ENCODE data around the gene PGM5.

PGM5 gene

GRCh38 chr9:68532131-68532530 is 175.7 kb downstream of the PGM5 start:
- DNase-seq (ENCODE audit: extremely low read depth in 1 of 2, low read depth in 1 of 2) = no peak

GRCh38 chr9:68533678-68534077 is 177.3 kb downstream of the PGM5 start:
- no peak for DNase-seq (ENCODE audit: extremely low read depth in 1 of 2, low read depth in 1 of 2)

DNA sequence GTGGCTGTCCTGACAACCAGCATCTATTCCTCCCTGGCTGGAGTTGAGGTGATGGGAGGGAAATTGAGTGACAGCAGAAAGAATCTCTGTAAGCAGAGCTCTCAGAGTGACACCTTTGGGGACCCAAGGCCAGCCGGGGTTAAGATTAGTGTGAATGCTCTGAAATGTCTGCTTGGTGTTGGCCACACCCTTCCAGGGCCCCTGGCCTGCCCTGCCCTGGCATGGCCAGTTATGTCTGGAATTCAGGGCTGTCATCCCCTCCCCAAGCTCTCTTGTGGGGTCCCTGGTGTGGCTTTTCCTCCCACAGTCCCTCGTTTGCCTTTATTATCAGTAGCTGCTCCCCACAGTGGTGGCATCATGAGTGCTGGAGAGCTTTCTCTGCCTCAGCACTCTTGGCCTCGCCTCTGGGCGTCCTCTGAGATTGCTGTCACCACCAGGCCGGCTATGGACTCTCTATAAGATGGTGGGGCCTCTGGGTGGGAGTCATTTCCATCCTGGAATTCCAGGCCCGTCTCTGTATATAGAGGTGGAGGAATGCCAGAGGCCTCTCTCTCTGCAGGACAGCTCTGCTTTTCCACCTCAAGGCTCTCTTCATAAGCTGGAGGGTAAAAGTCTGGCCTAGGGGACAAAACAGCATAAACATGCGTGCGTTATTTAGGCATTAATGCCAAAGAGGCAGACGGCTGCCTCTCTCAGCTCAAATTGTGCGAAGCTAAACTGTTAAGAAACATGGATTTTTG is 180.6 kb downstream of the PGM5 start:
- DNase-seq (ENCODE audit: extremely low read depth in 1 of 2, low read depth in 1 of 2) = no peak

GRCh38 chr9:68537616-68537880 is 181.1 kb downstream of the PGM5 start:
- no peak for DNase-seq (ENCODE audit: extremely low read depth in 1 of 2, low read depth in 1 of 2)

DNA sequence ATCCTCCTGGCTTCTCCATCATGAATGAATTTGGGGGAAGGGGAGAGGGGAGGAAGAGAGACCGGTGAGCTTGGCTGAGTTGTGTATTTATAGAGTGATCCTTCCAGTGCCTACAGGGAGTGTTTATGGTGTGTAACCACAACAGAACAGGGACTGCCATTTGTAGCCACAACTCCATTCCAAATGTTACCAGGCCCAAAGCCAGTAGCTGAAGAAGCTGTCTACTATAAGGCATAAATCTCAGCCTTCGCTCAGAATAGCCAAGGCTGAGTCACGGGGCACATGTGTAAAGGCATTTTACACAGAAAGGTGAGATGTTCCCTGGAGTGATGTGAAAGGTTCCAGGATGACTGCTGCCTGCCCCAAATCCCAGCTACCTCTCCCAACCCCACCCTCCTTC is 181.8 kb downstream of the PGM5 start:
- DNase-seq (ENCODE audit: extremely low read depth in 1 of 2, low read depth in 1 of 2) = no peak

- DNase-seq (ENCODE audit: extremely low read depth in 1 of 2, low read depth in 1 of 2) = no peak
Measured at GRCh38 chr9:68540712-68541535, 184.5 kb downstream of the PGM5 start, which contains the start of gene TMEM252. Gene TMEM252 (minus strand): TSS chr9:68540883. CDS start chr9:68540814, 69 bp downstream.

DNA sequence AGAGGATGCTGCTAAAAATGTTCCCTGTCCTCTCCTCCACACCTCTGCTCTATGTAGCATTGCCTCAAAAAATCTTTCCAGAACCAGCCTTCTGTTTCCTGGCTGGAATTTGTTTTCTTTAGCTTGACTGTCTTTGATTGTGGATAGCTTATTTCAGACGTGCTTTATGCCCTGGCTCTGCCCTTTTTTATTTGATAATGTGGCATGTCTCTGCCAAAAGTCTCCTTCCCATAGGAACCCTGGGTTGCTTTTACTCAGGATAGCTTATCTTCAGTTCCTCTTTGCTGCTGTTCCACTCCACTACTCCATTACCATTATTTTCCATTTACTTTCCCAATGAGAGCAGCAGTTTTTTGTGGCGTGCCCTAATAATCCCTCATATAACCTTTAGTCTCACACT is 185.2 kb downstream of the PGM5 start:
- no peak for DNase-seq (ENCODE audit: extremely low read depth in 1 of 2, low read depth in 1 of 2)

DNA sequence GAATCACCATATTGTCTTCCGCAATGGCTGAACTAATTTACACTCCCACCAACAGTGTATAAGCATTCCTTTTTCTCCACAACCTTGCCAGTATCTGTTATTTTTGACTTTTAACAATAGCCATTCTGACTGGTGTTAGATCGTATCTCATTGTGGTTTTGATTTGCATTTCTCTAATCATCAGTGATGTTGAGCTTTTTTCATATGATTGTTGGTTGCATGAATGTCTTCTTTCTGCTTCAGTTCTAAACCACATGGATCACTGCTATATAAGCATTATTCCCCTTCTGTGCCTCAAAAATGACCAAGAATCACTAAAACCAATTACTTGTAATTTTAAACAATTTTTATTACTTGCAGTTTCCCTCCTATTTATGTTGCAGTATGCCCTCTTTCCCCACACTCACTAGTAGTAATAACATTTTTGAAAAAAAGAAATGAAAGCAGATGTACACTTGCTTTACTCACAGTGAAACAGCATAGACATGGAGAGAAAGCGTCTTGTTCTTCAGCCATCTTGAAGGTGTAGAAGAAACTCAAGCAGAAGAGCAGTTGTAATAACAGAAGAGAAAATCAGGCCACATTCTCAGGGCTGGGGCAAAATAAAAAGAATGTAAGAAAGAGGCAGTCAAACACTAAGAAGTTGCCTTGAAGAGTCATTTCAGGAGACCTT is 188.8 kb downstream of the PGM5 start:
- DNase-seq (ENCODE audit: extremely low read depth in 1 of 2, low read depth in 1 of 2) = no peak

GRCh38 chr9:68546596-68547390 is 190.4 kb downstream of the PGM5 start:
- DNase-seq (ENCODE audit: extremely low read depth in 1 of 2, low read depth in 1 of 2) = no peak

DNA sequence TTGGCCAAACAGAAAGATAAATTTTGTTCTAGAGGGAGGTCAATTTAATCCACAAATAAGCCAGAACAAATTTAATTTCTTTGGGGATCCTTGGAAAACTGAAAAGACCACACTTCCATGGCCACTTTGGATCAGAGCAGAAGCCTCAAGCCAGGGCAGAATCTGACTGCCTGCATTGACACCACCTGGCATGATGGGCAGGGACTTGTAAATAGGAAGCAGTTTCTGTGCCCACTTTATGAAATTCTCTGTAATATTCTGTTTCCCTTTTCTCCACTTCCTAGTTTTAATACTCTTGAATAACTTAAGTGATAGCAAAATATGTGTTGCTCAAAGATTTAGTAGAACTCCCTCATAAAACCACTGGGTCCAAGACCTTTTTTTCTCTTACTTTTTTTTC is 191.0 kb downstream of the PGM5 start:
- no peak for DNase-seq (ENCODE audit: extremely low read depth in 1 of 2, low read depth in 1 of 2)

GRCh38 chr9:68548241-68548640 is 191.8 kb downstream of the PGM5 start:
- no peak for DNase-seq (ENCODE audit: extremely low read depth in 1 of 2, low read depth in 1 of 2)

GRCh38 chr9:68551191-68551590 is 194.8 kb downstream of the PGM5 start:
- DNase-seq (ENCODE audit: extremely low read depth in 1 of 2, low read depth in 1 of 2) = no peak

DNA sequence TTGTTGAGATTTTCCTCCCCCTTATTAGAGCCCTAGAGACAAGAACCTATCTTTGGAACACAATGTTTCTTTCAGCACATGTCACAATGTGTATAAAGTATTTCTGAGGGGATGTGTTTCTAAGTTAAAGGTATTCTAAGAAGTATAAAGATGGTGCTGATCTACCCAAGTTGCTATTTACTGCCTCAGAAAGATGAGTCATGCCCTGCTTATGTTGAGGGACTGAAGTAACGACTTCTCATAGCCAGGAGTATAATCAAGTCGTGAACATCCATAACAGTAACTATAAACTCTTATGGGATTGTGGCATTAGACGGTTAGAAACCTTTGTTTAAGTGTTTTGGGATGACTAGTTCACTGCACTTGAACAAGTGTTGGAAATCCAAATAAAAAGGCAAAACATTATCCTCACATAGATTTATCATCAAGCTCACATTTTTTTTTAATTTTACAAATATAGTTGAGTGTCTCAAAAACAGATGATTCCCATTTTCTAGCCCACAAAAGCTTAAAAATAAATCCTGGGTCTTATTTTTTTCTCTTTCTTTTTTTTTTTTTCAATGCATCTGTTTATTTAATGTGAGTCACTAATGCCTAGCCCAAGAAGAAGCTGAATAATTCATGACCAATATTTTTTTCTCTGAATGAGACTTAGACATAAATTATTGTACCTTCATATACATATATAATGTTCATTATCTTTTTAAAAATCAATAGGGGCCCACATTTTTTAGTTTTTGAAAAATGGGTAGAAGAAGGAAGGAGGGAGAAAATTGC is 196.5 kb downstream of the PGM5 start:
- no peak for DNase-seq (ENCODE audit: extremely low read depth in 1 of 2, low read depth in 1 of 2)

GRCh38 chr9:68555437-68556150 is 199.2 kb downstream of the PGM5 start:
- DNase-seq (ENCODE audit: extremely low read depth in 1 of 2, low read depth in 1 of 2) = no peak

DNA sequence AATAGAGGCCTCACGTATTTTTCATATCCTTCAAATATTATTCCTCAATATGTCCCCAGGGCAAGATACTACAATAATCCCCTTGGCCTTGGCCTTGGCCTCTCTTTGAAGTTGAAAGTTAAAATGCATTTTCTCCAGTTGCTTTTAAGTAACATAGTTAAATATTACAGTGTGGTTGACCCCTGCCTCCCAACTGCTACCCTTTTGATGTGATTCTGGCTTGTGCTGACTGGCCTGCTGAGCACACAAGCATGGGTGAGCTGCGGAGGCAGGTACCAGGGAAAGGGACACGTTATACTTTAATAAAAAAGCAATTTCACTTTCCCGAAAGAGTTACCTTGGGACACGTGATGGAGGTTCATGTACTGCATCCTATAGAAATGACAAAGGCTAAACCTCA is 202.1 kb downstream of the PGM5 start:
- no peak for DNase-seq (ENCODE audit: extremely low read depth in 1 of 2, low read depth in 1 of 2)

DNA sequence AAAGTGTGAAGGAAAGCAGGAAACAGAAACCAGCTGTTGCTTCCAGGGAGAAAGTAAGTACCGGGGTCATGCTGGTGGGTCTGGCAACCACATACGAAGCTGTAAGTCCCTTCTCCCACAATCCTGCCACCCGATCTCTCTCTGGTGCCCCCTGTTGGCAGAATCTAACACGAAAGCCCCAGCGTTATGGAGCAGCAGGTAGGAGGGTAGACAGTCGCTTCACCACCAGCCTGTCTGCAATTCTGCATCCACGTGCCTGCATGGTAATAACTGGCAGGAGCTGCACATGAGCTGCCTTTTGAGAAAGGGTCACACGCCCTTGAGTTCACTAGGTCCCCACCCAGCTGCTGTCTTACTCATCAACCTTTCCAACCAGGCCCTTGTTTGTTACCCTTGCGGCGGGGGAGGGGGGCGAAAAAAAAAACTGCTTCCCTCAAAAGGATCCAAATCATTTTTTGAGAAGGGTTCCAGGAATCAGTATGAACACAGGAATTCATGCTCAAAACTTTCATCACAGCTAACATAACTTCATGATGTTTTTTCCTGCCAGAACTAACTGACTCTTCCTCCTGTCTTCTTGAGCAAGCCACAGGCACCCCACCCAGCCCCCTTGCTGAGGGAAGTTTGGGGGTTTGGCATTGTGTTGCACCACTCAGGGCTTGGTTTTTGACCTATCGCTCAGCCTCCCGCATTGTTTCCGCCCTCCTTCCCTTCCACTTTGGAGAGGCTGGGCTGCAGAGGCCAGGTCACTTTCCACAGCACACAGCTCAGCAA is 203.8 kb downstream of the PGM5 start:
- DNase-seq (ENCODE audit: extremely low read depth in 1 of 2, low read depth in 1 of 2) = peak in 1 of 2 donors; percentile 14

DNA sequence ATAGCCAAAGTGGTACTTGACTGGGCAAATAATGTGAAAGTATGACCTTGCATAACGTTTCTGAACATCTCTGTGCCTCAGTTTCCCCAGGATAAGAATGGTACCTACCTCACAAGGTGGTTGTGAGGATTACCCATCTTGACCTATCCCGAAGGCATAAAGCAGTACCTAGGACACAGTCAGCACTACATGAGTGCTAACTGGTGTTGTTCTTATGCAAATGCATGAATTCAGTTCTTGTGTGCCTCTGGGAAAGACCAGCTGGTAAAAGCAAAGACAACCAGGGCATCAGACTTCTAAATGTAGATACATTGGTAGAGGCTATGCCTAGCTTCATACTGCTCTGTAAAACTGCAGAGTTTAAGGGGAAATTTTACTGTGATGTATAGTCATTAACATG is 206.1 kb downstream of the PGM5 start:
- DNase-seq (ENCODE audit: extremely low read depth in 1 of 2, low read depth in 1 of 2) = no peak

DNA sequence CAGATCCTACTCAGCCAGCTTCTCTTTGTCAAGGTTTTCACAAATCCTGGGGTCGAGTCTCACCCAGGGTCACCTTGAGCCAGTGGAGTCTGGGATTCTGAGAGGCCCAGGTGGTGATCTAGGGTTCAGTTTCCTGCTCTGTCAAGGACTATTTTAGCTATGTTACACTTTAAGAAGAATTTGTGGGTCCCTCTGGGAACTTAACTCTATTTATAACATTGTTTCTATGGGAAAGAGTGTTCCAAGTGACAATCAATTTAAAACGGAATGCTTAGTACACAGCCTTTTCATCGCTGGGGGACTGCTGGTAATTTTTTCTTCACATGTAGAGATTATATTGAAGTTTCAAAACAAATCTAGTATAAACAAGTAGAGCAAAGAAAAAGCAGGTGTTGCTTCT is 211.2 kb downstream of the PGM5 start:
- no peak for DNase-seq (ENCODE audit: extremely low read depth in 1 of 2, low read depth in 1 of 2)

DNA sequence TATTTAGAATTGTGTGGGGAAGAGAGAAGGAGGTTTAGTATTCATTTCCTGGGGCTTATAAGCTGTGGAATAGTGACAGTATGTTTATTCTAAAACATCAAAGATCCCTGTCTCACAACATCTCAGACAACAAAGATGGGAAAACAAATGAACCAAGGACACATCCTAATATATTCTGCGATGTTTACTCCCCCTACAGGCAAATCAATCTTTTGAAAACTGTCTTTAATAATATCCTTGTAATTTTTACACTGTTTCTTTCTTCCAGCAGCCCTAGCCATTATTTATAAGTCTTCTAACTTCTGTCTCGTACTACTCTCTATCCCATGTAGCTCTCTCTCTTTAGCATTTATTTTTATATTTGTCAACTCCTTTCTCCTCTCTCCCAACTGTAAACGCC is 217.7 kb downstream of the PGM5 start:
- DNase-seq (ENCODE audit: extremely low read depth in 1 of 2, low read depth in 1 of 2) = no peak

Measured in activated CD8-positive, alpha-beta memory T cell treated with anti-CD3 and anti-CD28 coated beads for 1 hour (primary cell).